ENCODE data around the gene MAPK8IP2.
A peak's percentile ranks its signal among the peaks of the same experiment; 100 is the strongest.
"Not testable (repeated sequence)": the region's sequence is repeated elsewhere in the genome, so short reads cannot be mapped to it uniquely, and the experiment has no call there.

MAPK8IP2 gene

GRCh38 chr22:50614296-50614695 lies 13.7 kb downstream of the MAPK8IP2 start:
- not testable (repeated sequence) for DNase-seq

- DNase-seq: peak; percentile 71
These were observed 20.2 kb downstream of the MAPK8IP2 start for GRCh38 chr22:50620593-50621355.

- peak; percentile 65 for DNase-seq
These were observed 20.8 kb downstream of the MAPK8IP2 start for GRCh38 chr22:50621356-50621880.

GRCh38 chr22:50621948-50622722 lies 21.5 kb downstream of the MAPK8IP2 start:
- DNase-seq: peak; percentile 42

GRCh38 chr22:50622723-50623327 lies 22.2 kb downstream of the MAPK8IP2 start:
- DNase-seq: no peak

- DNase-seq: no peak
These were observed 23.9 kb downstream of the MAPK8IP2 start for GRCh38 chr22:50624347-50625130.

GRCh38 chr22:50625131-50625567 lies 24.6 kb downstream of the MAPK8IP2 start:
- no peak for DNase-seq

- DNase-seq: no peak
These were observed 25.1 kb downstream of the MAPK8IP2 start for GRCh38 chr22:50625568-50626313.

GRCh38 chr22:50626314-50626849 lies 25.8 kb downstream of the MAPK8IP2 start:
- no peak for DNase-seq

GRCh38 chr22:50626850-50627641 lies 26.5 kb downstream of the MAPK8IP2 start:
- no peak for DNase-seq

- DNase-seq: peak; percentile 71
These were observed 27.3 kb downstream of the MAPK8IP2 start, which contains the start of gene ARSA for GRCh38 chr22:50627642-50628542. Gene ARSA (minus strand): TSS chr22:50628152. CDS start chr22:50627779, 373 bp downstream.

GRCh38 chr22:50628543-50629134 lies 28.0 kb downstream of the MAPK8IP2 start:
- no peak for DNase-seq

- no peak for DNase-seq
These were observed 29.8 kb downstream of the MAPK8IP2 start for GRCh38 chr22:50630376-50630775.

GRCh38 chr22:50633086-50633485 lies 32.5 kb downstream of the MAPK8IP2 start:
- DNase-seq: no peak

GRCh38 chr22:50633771-50634170 lies 33.2 kb downstream of the MAPK8IP2 start:
- no peak for DNase-seq

GRCh38 chr22:50635591-50635990 lies 35.0 kb downstream of the MAPK8IP2 start:
- DNase-seq: no peak

- DNase-seq: not testable (repeated sequence)
These were observed 39.7 kb downstream of the MAPK8IP2 start for GRCh38 chr22:50640296-50640695.

- no peak for DNase-seq
These were observed 40.5 kb downstream of the MAPK8IP2 start for GRCh38 chr22:50640857-50641647.

Measured in KG1 (cell line).